ENCODE results near the gene HK1.

Gene HK1

DNA sequence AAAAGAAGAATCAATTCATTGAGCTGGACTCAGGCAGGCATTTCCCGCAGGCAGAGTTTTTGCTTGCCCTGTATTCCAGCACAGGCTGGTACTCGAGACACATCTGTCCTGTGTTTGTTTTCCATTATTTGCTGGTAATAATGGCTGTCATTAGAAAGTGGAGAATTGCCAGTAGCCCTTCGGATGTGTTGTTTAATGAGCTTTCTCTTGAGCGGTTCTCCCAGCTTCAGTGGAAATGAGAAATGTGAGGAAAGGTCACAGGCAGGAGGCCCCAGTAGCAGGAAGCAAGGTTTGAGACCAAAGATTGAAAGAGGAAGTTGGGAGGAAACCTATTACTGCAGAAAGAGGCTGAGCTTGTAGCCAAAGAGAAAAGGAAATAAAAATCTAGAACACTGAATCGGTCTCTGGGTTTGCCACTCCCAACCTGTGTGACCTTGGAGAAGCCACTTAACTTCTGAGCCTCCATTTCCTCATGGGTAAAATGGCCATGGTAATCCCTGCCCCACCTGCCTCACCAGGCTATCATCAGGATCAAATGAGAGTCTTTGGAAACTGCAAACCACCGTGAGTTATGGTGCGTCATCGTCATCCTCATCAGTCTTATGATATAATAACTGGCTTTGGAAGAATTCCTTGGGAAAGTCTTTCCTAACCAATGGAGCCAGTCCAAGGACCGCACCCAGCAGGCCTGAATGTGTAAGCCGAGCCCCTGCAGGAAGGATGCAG lies 70.7 kb downstream of the HK1 start:
- no peak for DNase-seq (ENCODE audit: extremely low read depth, insufficient read length)
- Histone ChIP-seq H3K4me3 (replicated peaks; ENCODE audit: low read depth, low read length) (no peak overlapping the region), H3K36me3 (ENCODE audit: control insufficient read depth, insufficient read depth, low read length) (peaks cover 6% of the 10 kb centered on the region), H3K27me3 (replicated peaks; ENCODE audit: control insufficient read depth, insufficient read depth, low read length) (no peaks in the 10 kb centered on the region)
- TF ChIP-seq, protein P1, sequence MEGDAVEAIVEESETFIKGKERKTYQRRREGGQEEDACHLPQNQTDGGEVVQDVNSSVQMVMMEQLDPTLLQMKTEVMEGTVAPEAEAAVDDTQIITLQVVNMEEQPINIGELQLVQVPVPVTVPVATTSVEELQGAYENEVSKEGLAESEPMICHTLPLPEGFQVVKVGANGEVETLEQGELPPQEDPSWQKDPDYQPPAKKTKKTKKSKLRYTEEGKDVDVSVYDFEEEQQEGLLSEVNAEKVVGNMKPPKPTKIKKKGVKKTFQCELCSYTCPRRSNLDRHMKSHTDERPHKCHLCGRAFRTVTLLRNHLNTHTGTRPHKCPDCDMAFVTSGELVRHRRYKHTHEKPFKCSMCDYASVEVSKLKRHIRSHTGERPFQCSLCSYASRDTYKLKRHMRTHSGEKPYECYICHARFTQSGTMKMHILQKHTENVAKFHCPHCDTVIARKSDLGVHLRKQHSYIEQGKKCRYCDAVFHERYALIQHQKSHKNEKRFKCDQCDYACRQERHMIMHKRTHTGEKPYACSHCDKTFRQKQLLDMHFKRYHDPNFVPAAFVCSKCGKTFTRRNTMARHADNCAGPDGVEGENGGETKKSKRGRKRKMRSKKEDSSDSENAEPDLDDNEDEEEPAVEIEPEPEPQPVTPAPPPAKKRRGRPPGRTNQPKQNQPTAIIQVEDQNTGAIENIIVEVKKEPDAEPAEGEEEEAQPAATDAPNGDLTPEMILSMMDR (IDR thresholded peaks at IDR 0.05; ENCODE audit: insufficient read depth, low read length, poor library complexity, severe bottlenecking) = no peak

DNA sequence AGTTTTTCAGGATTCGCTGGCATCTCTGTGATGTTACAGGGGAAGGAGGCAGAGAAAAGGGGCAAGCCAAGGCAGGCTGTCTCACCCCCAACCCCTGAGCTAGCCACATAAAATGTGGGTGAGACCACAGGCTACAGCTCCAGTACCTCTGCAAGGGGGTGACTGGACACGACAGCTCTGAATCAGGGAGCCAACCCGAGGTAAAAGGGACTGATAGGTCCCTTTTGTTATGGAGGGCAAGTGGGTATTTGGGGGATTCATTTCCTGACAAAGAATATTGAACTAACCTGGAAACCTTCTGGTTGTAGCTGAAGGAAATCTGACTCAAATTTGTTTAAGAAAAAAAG lies 71.2 kb downstream of the HK1 start:
- TF ChIP-seq, protein P1 (IDR thresholded peaks at IDR 0.05; ENCODE audit: insufficient read depth, low read length, poor library complexity, severe bottlenecking) = no peak
- Histone ChIP-seq H3K27me3 (replicated peaks; ENCODE audit: control insufficient read depth, insufficient read depth, low read length) (no peaks in the 10 kb centered on the region), H3K4me3 (replicated peaks; ENCODE audit: low read depth, low read length) (no peak overlapping the region), H3K36me3 (ENCODE audit: control insufficient read depth, insufficient read depth, low read length) (peaks cover 6% of the 10 kb centered on the region)
- no peak for DNase-seq (ENCODE audit: extremely low read depth, insufficient read length)

DNA sequence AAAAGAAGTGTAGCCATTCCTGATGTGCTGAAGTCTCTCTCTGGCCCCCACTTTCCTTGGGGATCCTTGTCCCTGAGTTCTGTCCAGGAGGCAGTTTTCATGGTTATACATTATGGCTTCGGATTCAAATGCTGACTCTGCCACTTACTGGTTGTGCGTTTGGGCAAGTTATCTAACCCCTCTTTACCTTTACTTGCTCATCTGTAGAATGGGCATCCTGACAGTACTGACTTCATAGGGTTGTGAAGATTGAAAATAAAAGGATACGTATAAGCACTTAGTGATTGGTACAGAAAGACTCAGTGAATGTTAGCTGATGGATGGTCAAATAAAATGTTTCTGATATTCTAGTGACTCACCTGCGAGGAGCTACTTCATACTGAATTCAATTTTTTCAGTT lies 73.3 kb downstream of the HK1 start:
- Histone ChIP-seq H3K36me3 (ENCODE audit: control insufficient read depth, insufficient read depth, low read length) (peaks cover 2% of the 10 kb centered on the region), H3K27me3 (replicated peaks; ENCODE audit: control insufficient read depth, insufficient read depth, low read length) (no peaks in the 10 kb centered on the region), H3K4me3 (replicated peaks; ENCODE audit: low read depth, low read length) (no peak overlapping the region)
- no peak for DNase-seq (ENCODE audit: extremely low read depth, insufficient read length)
- TF ChIP-seq, protein P1 (IDR thresholded peaks at IDR 0.05; ENCODE audit: insufficient read depth, low read length, poor library complexity, severe bottlenecking) = no peak

DNA sequence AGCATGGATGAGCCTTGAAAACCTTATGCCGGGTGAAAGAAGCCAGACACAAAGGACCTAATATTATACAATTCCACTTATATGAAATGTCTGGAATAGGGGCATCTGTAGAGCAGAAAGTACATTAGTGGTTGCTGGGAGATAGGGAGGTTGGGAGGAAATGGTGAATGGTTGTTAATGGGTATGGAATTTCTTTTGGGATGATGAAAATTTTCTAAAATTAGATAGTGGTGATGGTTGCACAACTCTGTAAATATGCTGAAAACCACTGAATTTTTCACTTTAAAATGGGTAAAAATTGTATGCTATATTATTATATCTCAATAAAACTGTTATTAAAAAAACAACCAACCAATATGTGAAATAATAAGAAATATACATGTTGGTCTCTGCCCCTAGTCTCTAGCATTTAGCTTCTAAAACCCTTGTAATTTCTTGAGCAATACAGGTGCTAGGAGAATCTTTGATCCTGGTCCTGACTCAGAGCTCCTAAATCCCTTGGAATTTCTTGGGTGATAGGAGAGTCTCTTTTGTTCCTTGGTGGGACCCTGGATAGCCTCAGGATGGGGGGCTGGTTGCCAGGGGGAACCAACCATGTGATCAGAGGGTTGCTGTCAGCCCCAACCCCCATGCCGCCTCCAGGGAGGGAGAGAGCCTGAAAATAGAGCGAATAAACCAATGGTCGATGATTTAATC lies 74.4 kb downstream of the HK1 start:
- peaks cover 2% of the 10 kb centered on the region for H3K36me3 ChIP-seq (ENCODE audit: control insufficient read depth, insufficient read depth, low read length)
- TF ChIP-seq, protein P1 (IDR thresholded peaks at IDR 0.05; ENCODE audit: insufficient read depth, low read length, poor library complexity, severe bottlenecking) = no peak
- no peaks in the 10 kb centered on the region for H3K27me3 ChIP-seq (replicated peaks; ENCODE audit: control insufficient read depth, insufficient read depth, low read length)
- DNase-seq (ENCODE audit: extremely low read depth, insufficient read length) = no peak
- no peak overlapping the region for H3K4me3 ChIP-seq (replicated peaks; ENCODE audit: low read depth, low read length)

DNA sequence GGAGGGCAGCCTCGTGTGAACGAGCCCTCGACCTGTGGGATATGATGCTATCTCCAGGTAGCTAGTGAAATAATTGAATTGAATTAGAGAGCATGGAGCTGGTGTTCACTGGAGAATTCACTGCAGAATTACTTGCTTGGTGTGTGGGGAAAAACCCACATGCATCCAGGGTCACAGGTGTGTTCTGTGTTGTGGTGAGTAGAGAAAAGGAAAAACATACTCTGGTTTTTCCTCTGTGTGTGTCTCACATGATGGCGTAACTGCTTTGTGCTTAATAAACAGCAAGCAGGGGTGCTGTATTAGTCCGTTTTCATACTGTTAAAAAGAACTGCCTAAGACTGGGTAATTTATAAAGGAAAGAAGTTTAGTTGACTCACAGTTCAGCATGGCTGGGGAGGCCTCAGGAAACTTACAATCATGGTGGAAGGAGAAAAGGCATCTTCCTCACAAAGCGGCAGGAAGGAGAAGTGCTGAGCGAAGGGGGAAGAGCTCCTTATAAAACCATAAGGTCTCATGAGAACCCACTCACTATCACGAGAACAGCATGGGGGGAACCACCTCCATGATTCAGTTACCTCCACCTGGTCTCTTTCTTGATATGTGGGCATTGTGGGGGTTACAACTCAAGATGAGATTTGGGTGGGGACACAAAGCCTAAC lies 75.8 kb downstream of the HK1 start:
- no peak for DNase-seq (ENCODE audit: extremely low read depth, insufficient read length)
- H3K27me3 ChIP-seq (replicated peaks; ENCODE audit: control insufficient read depth, insufficient read depth, low read length) = no peaks in the 10 kb centered on the region
- H3K4me3 ChIP-seq (replicated peaks; ENCODE audit: low read depth, low read length) = no peak overlapping the region
- peaks cover 2% of the 10 kb centered on the region for H3K36me3 ChIP-seq (ENCODE audit: control insufficient read depth, insufficient read depth, low read length)
- TF ChIP-seq, protein P1 (IDR thresholded peaks at IDR 0.05; ENCODE audit: insufficient read depth, low read length, poor library complexity, severe bottlenecking) = no peak

All from GM06990 (cell line).